ENCODE results near the gene GDPD4. TPM values are rescaled to one million over a fixed set of nuclear protein-coding genes. Genes with fewer than 3 reads are reported as not detected.

The GDPD4 gene
- total and polyA plus RNA-seq, 7 donors, result not detected

GRCh38 chr11:77198440-77198849, 103.0 kb downstream of the GDPD4 start:
- H3K27ac ChIP-seq, result no peak overlapping the region
- WGBS, 2 donors, result 78 to 82% methylated on average over 11 of the region's 11 CpGs
- no peak for TF ChIP-seq CTCF (IDR thresholded peaks at IDR 0.05)
- no peak for TF ChIP-seq POLR2AphosphoS5 (IDR thresholded peaks at IDR 0.05)
- TF ChIP-seq EP300 (IDR thresholded peaks at IDR 0.05), result no peak
- TF ChIP-seq POLR2A (IDR thresholded peaks at IDR 0.05), result no peak
- H3K36me3 ChIP-seq, result no peaks in the 10 kb centered on the region
- intact Hi-C loops (cut with DNase I), result no loop called here
- H3K4me1 ChIP-seq, result no peaks in the 10 kb centered on the region
- no peaks in the 10 kb centered on the region for H3K9me3 ChIP-seq
- H3K4me3 ChIP-seq, result no peak overlapping the region
- peak; percentile 50 for DNase-seq
- H3K27me3 ChIP-seq, result no peaks in the 10 kb centered on the region

GRCh38 chr11:77197626-77198320, 103.7 kb downstream of the GDPD4 start:
- TF ChIP-seq CTCF (IDR thresholded peaks at IDR 0.05) (no peak), POLR2AphosphoS5 (IDR thresholded peaks at IDR 0.05) (no peak), EP300 (IDR thresholded peaks at IDR 0.05) (no peak), POLR2A (IDR thresholded peaks at IDR 0.05) (no peak)
- 93% methylated on average over 14 of the region's 14 CpGs for WGBS, 2 donors
- H3K4me3 ChIP-seq, result no peak overlapping the region
- DNase-seq, result peak; percentile 53
- intact Hi-C loops (cut with DNase I), result no loop called here
- no peak overlapping the region for H3K27ac ChIP-seq
- no peaks in the 10 kb centered on the region for H3K27me3 ChIP-seq
- H3K9me3 ChIP-seq, result no peaks in the 10 kb centered on the region
- no peaks in the 10 kb centered on the region for H3K4me1 ChIP-seq
- no peaks in the 10 kb centered on the region for H3K36me3 ChIP-seq

DNA sequence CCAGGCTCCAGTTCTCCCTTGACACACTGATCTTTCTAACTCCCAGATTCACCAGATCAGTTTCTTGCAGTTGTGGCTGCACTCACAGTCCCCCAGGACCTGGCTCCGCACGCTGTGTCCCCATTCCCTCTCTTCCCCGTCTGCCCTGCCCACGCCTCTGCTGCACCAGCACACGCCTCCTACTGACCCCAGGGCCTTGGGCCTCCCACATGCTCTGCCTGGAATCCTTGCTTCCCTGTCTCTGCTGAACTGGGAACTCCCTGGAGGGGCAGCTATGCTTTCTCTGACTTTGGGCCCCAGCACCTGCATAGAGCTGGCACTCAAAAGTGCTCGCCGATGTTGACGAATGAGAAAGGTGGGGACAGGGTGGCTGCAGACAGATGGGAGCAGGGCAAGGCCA, 104.5 kb downstream of the GDPD4 start:
- WGBS, 2 donors, result 88 to 92% methylated on average over 8 of the region's 8 CpGs
- TF ChIP-seq CTCF (IDR thresholded peaks at IDR 0.05) (no peak), POLR2A (IDR thresholded peaks at IDR 0.05) (no peak), POLR2AphosphoS5 (IDR thresholded peaks at IDR 0.05) (no peak), EP300 (IDR thresholded peaks at IDR 0.05) (no peak)
- H3K36me3 ChIP-seq, result no peaks in the 10 kb centered on the region
- H3K4me3 ChIP-seq, result no peak overlapping the region
- peak; percentile 15 for DNase-seq
- H3K27ac ChIP-seq, result no peak overlapping the region
- intact Hi-C loops (cut with DNase I), result no loop called here
- no peaks in the 10 kb centered on the region for H3K9me3 ChIP-seq
- peaks cover 0 to 6% (median 0%) of the 10 kb centered on the region in 3 donors for H3K27me3 ChIP-seq
- no peaks in the 10 kb centered on the region for H3K4me1 ChIP-seq

DNA sequence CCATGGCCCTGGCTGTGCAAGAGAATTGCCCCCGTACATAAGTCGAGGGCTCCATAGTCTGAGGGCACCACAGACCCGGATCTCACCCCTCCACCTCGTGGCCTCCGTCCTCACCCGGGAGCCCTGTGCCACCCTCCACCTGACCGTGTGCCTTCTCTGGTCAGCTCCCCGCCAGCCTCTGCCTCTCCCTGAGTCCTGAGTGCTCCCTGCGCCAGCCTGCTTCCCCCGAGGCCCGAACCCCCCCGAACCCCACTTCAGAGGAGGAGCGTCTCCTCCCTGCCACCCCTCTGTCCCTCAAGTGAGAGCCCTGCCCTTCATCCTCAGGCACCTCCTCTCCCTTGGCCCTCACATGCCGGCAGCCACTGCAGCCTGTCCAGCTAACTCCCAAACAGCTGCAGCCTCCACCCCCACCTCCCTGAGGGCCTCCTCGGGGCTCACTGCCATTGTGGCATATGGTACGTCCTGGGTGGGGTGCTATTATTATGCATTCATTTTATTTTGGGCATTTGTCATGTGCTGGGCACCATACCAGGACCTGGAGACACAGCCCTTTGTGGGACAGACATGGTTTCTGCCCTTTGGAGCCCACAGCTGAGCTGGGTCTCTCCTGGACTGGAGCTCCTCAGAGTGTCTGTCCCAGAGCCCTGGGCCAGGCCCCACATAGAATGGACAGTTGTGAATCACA, 106.3 kb downstream of the GDPD4 start:
- intact Hi-C loops (cut with DNase I), result no loop called here
- H3K36me3 ChIP-seq, result no peaks in the 10 kb centered on the region
- no peaks in the 10 kb centered on the region for H3K9me3 ChIP-seq
- DNase-seq, result peak; percentile 49
- no peak overlapping the region for H3K4me3 ChIP-seq
- H3K27ac ChIP-seq, result no peak overlapping the region
- peaks cover 0 to 9% (median 0%) of the 10 kb centered on the region in 3 donors for H3K27me3 ChIP-seq
- 85 to 90% methylated on average over 16 of the region's 16 CpGs for WGBS, 2 donors
- TF ChIP-seq POLR2A (IDR thresholded peaks at IDR 0.05), result no peak
- TF ChIP-seq CTCF (IDR thresholded peaks at IDR 0.05), result no peak
- no peak for TF ChIP-seq POLR2AphosphoS5 (IDR thresholded peaks at IDR 0.05)
- no peak for TF ChIP-seq EP300 (IDR thresholded peaks at IDR 0.05)
- H3K4me1 ChIP-seq, result no peaks in the 10 kb centered on the region

Measured in sigmoid colon (tissue), 7 donors.